Tibial nerve (tissue), 4 donors: ENCODE data around the gene TMED8. TPM values are rescaled to one million over a fixed set of nuclear protein-coding genes. Genes with fewer than 3 reads are reported as not detected.

Source experiments
- DNase-seq, 2 donors: peaks; one replicate each; pipeline ENCODE4 v3.0.0-alpha.2; 2019; ENCODE audit warnings: low spot score in 2 of 2
- H3K27ac ChIP-seq, 4 donors: fragments of 200-600 bp; sonication (generic) in 3 of 4; one replicate each; pipeline ENCODE4 v1.5.1; 2017 to 2019; ENCODE audit warnings: mild to moderate bottlenecking in 1 of 4
- H3K27me3 ChIP-seq, 2 donors: fragments of 200-600 bp; sonication (generic) in 1 of 2; one replicate each; pipeline versions ENCODE4 v1.5.1 to v1.6.0; 2017 to 2019
- H3K36me3 ChIP-seq, 3 donors: fragments of 200-600 bp; sonication (generic); one replicate each; pipeline ENCODE4 v1.5.1; 2018 to 2019
- H3K4me1 ChIP-seq, 4 donors: fragments of 200-600 bp; sonication (generic) in 3 of 4; one replicate each; pipeline ENCODE4 v1.5.1; 2017 to 2019
- H3K4me3 ChIP-seq, 4 donors: fragments of 200-600 bp; sonication (generic) in 3 of 4; one replicate each; pipeline ENCODE4 v1.5.1; 2017 to 2019; ENCODE audit warnings: mild to moderate bottlenecking in 1 of 4, moderate library complexity in 1 of 4
- H3K9me3 ChIP-seq, 4 donors: fragments of 200-600 bp; sonication (generic) in 3 of 4; one replicate each; pipeline ENCODE4 v1.5.1; 2017 to 2019
- EP300 ChIP-seq, 2 donors: sonication (generic); formaldehyde crosslinking; IDR thresholded peaks; one replicate each; pipeline ENCODE4 v1.6.1; 2017; ENCODE audit warnings: antibody characterized with exemption in 2 of 2, mild to moderate bottlenecking in 1 of 2
- POLR2A ChIP-seq, 2 donors: fragments of 450-650 bp; IDR thresholded peaks; one replicate each; pipeline ENCODE4 v1.6.1; 2017; ENCODE audit warnings: antibody characterized with exemption in 2 of 2, mild to moderate bottlenecking in 2 of 2, moderate library complexity in 2 of 2
- WGBS, 2 donors: methylation state at CpG; one replicate each; pipeline ENCODE4 v1.1.5; 2018; 5-methylcytosine and 5-hydroxymethylcytosine counted together
- total RNA-seq, 4 donors: library from RNA; depleted of rRNA; stranded (reverse); fragments of >200 nt; gene quantifications; one replicate each; pipeline ENCODE4 v1.1.0, GENCODE V29; 2016
- TF ChIP-seq, protein P1 (sequence below), 5 experiments: fragments of 200-600 bp in 3 of 5; fragments of 450-650 bp in 2 of 5; sonication (generic) in 3 of 5; IDR thresholded peaks; one replicate each; pipeline ENCODE4 v1.5.1; 2016 to 2019; ENCODE audit warnings: antibody characterized with exemption in 5 of 5, mild to moderate bottlenecking in 3 of 5, moderate library complexity in 2 of 5

Gene TMED8
- total RNA-seq, 4 donors from 2014 or later: 11.7 to 14.0 (median 12.4) TPM

- H3K9me3 ChIP-seq: no peaks in the 10 kb centered on the region
- H3K27ac ChIP-seq: no peak overlapping the region
- no peak for TF ChIP-seq POLR2A (IDR thresholded peaks at IDR 0.05)
- no peak for TF ChIP-seq EP300 (IDR thresholded peaks at IDR 0.05)
- TF ChIP-seq, protein P1, sequence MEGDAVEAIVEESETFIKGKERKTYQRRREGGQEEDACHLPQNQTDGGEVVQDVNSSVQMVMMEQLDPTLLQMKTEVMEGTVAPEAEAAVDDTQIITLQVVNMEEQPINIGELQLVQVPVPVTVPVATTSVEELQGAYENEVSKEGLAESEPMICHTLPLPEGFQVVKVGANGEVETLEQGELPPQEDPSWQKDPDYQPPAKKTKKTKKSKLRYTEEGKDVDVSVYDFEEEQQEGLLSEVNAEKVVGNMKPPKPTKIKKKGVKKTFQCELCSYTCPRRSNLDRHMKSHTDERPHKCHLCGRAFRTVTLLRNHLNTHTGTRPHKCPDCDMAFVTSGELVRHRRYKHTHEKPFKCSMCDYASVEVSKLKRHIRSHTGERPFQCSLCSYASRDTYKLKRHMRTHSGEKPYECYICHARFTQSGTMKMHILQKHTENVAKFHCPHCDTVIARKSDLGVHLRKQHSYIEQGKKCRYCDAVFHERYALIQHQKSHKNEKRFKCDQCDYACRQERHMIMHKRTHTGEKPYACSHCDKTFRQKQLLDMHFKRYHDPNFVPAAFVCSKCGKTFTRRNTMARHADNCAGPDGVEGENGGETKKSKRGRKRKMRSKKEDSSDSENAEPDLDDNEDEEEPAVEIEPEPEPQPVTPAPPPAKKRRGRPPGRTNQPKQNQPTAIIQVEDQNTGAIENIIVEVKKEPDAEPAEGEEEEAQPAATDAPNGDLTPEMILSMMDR (IDR thresholded peaks at IDR 0.05): no peak
- H3K36me3 ChIP-seq: peaks cover 0 to 4% (median 0%) of the 10 kb centered on the region in 3 donors
- no peaks in the 10 kb centered on the region for H3K4me1 ChIP-seq
- DNase-seq: no peak
- no peak overlapping the region for H3K4me3 ChIP-seq
- 73 to 81% methylated on average over 4 of the region's 4 CpGs for WGBS, 2 donors
- no peaks in the 10 kb centered on the region for H3K27me3 ChIP-seq
Measured at GRCh38 chr14:77355811-77356210, 21.1 kb downstream of the TMED8 start.

DNA sequence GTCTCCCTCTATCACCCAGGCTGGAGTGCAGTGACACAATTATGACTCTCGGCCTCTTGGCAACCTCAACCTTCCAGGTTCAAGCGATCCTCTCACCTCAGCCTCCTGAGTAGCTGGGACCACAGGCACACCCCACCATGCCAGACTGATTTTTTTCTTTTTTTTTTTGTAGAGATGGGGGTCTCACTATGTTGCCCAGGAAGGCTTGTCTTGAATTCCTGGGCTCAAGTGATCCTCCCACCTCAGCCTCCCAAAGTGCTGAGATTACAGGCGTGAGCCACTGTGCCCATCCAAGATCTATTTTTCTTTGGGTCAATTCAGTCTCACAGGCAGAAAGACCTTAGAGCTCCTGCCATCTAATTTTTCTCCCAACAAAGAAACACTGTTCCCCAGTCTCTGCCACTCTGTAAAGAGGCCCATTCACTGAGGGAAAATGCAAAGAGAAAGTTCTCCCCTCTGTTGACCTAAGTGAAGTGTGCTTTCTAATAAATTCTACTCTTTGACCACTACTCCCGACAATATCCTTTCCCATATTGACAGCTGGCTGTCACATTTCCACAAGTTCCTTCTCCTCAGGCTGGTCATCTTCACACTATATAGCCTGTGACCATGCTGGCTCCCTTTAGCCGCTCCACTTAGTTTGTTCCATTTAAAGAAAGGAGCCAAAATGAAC is 23.3 kb downstream of the TMED8 start:
- H3K27ac ChIP-seq: no peak overlapping the region
- no peak overlapping the region for H3K4me3 ChIP-seq
- TF ChIP-seq POLR2A (IDR thresholded peaks at IDR 0.05): no peak
- no peak for TF ChIP-seq EP300 (IDR thresholded peaks at IDR 0.05)
- TF ChIP-seq, protein P1 (IDR thresholded peaks at IDR 0.05): no peak
- no peaks in the 10 kb centered on the region for H3K4me1 ChIP-seq
- H3K36me3 ChIP-seq: peaks cover 0 to 23% (median 0%) of the 10 kb centered on the region in 3 donors
- 69 to 71% methylated on average over 5 of the region's 5 CpGs for WGBS, 2 donors
- DNase-seq: no peak
- H3K27me3 ChIP-seq: no peaks in the 10 kb centered on the region
- no peaks in the 10 kb centered on the region for H3K9me3 ChIP-seq

- Histone ChIP-seq H3K9me3 (no peaks in the 10 kb centered on the region), H3K27me3 (no peaks in the 10 kb centered on the region), H3K27ac (no peak overlapping the region), H3K36me3 (peaks cover 0 to 38% (median 0%) of the 10 kb centered on the region in 3 donors), H3K4me3 (no peak overlapping the region), H3K4me1 (no peaks in the 10 kb centered on the region)
- WGBS, 2 donors: 50 to 60% methylated on average over 3 of the region's 3 CpGs
- DNase-seq: no peak
- no peak for TF ChIP-seq POLR2A (IDR thresholded peaks at IDR 0.05)
- TF ChIP-seq, protein P1 (IDR thresholded peaks at IDR 0.05): no peak
- TF ChIP-seq EP300 (IDR thresholded peaks at IDR 0.05): no peak
Measured at GRCh38 chr14:77347751-77348150, 29.1 kb downstream of the TMED8 start.

DNA sequence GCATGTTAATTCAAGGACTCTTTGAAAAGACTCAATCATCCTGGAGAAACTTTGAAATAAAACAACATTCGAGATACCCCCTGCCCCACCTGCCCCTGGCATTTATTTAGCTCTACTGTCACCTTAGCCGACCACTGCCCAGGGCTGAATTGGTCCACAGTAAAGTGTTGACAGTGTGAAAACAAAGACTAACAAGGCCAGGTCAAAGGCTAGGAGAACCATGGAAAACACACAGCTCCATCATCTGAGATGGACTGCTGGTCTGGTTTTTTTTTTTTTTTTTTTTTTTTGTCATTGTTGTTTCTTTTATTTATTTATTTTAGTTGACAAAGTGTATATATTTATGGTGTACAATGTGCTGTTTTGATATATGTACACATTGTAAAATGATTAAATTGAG is 30.4 kb downstream of the TMED8 start:
- no peak for DNase-seq
- 91 to 92% methylated on average over 2 of the region's 2 CpGs for WGBS, 2 donors
- H3K4me3 ChIP-seq: no peak overlapping the region
- H3K4me1 ChIP-seq: no peaks in the 10 kb centered on the region
- peaks cover 0 to 50% (median 3%) of the 10 kb centered on the region in 3 donors for H3K36me3 ChIP-seq
- H3K27me3 ChIP-seq: no peaks in the 10 kb centered on the region
- no peaks in the 10 kb centered on the region for H3K9me3 ChIP-seq
- H3K27ac ChIP-seq: no peak overlapping the region
- TF ChIP-seq EP300 (IDR thresholded peaks at IDR 0.05) (no peak), POLR2A (IDR thresholded peaks at IDR 0.05) (no peak)
- TF ChIP-seq, protein P1 (IDR thresholded peaks at IDR 0.05): no peak

DNA sequence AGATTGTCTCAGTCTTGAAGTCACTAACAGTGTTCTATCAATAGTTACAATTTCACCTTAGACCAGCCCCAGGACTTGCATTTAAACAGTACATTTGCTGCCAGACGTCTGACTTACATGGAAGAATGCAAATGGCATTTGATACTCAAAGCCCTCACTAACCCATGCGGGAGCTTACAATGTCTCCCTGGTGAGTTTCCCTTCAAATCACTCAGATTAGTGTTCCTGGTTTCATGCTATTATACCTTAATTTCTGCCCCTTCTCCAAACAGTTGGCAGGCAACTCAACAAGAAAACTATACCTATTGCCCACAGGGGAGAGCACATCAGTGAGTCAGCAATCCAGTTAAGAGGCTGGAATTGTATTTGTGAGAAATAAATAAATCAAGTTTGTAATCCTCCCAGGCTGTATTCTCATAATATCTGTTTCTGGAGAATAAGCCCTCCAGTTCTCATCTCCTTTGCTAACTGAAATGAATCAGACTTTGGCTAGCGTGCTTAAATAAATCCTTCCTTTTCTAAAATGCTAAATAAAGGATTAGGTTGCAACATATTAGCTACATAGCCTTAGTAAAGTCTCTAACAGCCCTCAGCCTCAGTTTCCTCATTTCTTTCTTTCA is 32.4 kb downstream of the TMED8 start:
- Histone ChIP-seq H3K9me3 (no peaks in the 10 kb centered on the region), H3K4me3 (no peak overlapping the region), H3K27ac (no peak overlapping the region), H3K36me3 (peaks cover 0 to 54% (median 6%) of the 10 kb centered on the region in 3 donors), H3K4me1 (no peaks in the 10 kb centered on the region), H3K27me3 (no peaks in the 10 kb centered on the region)
- whole genome bisulfite sequencing, 2 donors: 71 to 78% methylated on average over 3 of the region's 3 CpGs
- TF ChIP-seq POLR2A (IDR thresholded peaks at IDR 0.05): no peak
- TF ChIP-seq EP300 (IDR thresholded peaks at IDR 0.05): no peak
- TF ChIP-seq, protein P1 (IDR thresholded peaks at IDR 0.05): no peak
- DNase-seq: no peak
